H1 (cell line): Measurements from ENCODE around the gene NIPAL4. TPM values are rescaled to one million over a fixed set of nuclear protein-coding genes. Genes with fewer than 3 reads are reported as not detected.

Experiments used
- CHD1 ChIP-seq: IDR thresholded peaks from 2 replicates; pipeline ENCODE4 v1.6.1; 2012; ENCODE audit warnings: low read depth, low read length, improper control_type of control experiment
- CREB1 ChIP-seq: IDR thresholded peaks from 2 replicates; pipeline ENCODE4 v1.6.1; 2012; ENCODE audit warnings: inconsistent platforms
- CTBP2 ChIP-seq: IDR thresholded peaks from 2 replicates; pipeline ENCODE4 v1.7.0; 2011; ENCODE audit warnings: borderline replicate concordance, mild to moderate bottlenecking, moderate library complexity, mixed read lengths, low read length; ENCODE audit not compliant: insufficient read depth, insufficient read length
- EZH2 ChIP-seq: fragments of 200-600 bp; sonication (generic); IDR thresholded peaks from 2 replicates; pipeline ENCODE4 v1.7.1; 2012; ENCODE audit warnings: low read depth, mild to moderate bottlenecking, moderate library complexity, low read length, inconsistent platforms; ENCODE audit not compliant: severe bottlenecking
- NRF1 ChIP-seq: IDR thresholded peaks from 2 replicates; pipeline ENCODE4 v1.6.1; 2011; ENCODE audit warnings: mild to moderate bottlenecking, low read depth, low read length, improper control_type of control experiment
- RAD21 ChIP-seq, 2 experiments: IDR thresholded peaks in 1 of 2; conservative IDR thresholded peaks in 1 of 2; 2 replicates each; pipeline ENCODE4 v1.6.1; 2011; ENCODE audit warnings: low read depth in 2 of 2, low read length in 2 of 2, improper control_type of control experiment in 1 of 2, inconsistent platforms in 1 of 2, mild to moderate bottlenecking in 1 of 2, moderate library complexity in 1 of 2
- polyA plus RNA-seq, 7 experiments: library from polyadenylated mRNA; depleted of rRNA in 3 of 7; stranded (reverse) in 5 of 7; unstranded in 2 of 7; fragments of >200 nt in 5 of 7; fragments of 200-250 nt in 2 of 7; gene quantifications; 1 replicate in 5 of 7; 2 replicates in 1 of 7; 4 replicates in 1 of 7; pipeline versions ENCODE4 v1.2.1 to v1.2.3, GENCODE V29; 2011 to 2013; ENCODE audit warnings: missing spikeins in 2 of 7, mixed read lengths in 2 of 7
- total RNA-seq: library from RNA; stranded (reverse); fragmentation: NEBNext Ultra II Directional; extraction: Animal tissue kit (Norgen Biotek cat#: 25700); gene quantifications from 2 replicates; pipeline ENCODE4 v1.2.1, GENCODE V29; 2021

The NIPAL4 gene
- total and polyA plus RNA-seq, 2 of the 8 experiments (the other 6 are each of a cell fraction or from before 2014, with no cell fraction given): 0.09 to 0.20 TPM

- no peak for TF ChIP-seq NRF1
- no peak for TF ChIP-seq CTBP2
- no peak for TF ChIP-seq EZH2
- no peak for TF ChIP-seq RAD21 (IDR thresholded peaks at IDR 0.05 in 1 of 2, conservative IDR thresholded peaks at IDR 0.05 in 1 of 2; ENCODE audit: low read depth in 2 of 2, low read length in 2 of 2)
- no peak for TF ChIP-seq CREB1
- TF ChIP-seq CHD1: no peak
Measured at GRCh38 chr5:157447201-157447637, 12.8 kb upstream of the NIPAL4 start (continued).
